ENCODE measurements around the gene KIF18B.

The KIF18B gene

DNA sequence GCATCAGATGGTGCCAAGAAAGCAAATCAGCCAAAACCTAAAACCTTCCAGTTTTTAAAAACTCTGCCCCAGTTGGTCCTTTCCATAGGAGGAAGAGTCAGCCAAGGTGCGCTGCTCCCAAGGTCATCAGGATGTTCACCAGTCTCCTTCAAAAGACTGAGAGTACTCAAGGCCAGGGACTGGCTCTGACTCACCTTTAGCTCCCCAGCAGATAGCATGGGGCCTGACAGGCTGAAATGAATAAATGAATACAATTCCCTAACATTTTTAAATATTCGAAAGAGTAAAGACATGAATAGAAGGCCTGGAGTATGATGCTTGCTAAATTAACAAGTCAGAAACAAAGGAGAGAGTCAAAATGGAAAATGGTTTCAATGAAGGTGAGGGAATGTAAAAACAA, 67.5 kb downstream of the KIF18B start:
- no peak for DNase-seq

GRCh38 chr17:44879376-44879775, 68.2 kb downstream of the KIF18B start:
- DNase-seq: no peak

- DNase-seq: peak in 3 of 56 donors; percentile 1 to 56 (median 18)
These were observed 68.8 kb downstream of the KIF18B start for GRCh38 chr17:44878627-44879221.

DNA sequence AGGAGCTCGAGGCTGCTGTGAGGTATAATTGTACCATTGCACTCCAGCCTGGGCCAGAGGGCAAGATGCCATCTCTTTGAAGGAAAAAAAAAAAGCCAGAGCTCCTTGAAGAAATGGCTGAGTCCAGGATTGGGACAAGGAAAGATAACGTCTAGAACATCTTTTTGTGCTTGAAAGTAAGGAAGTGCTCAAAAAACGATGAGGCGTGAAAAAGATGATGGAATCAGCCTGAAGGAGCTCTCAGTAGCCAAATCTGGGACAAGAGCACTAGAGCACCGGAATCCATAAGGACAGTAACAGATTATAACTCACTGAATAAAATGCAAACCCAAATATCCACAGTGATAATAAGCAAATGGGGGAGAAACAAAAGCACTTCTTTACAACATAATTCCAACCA, 70.5 kb downstream of the KIF18B start:
- no peak for DNase-seq

DNA sequence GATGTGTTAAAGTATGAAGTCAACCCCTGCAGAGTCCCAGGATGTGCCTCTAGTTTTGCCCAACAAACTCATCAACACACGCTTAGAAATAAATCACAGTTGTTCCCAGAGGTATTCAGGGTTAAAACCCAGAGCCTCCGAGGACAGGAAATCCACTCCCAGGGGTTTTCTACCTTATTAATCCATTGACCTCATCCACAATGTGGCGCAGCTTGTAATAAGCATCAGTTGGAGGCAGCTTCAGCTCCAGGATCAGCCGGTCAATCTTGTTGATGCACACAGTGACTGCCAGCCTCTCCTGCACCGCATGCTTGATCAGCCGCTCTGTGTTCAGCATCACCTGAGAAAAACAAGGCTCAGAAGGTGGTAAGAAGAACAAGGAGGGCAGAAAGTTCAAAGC, 71.8 kb downstream of the KIF18B start:
- no peak for DNase-seq

Measured in amygdala (tissue), 56 donors.